ENCODE measurements around the gene ACBD6. TPM values are rescaled to one million over a fixed set of nuclear protein-coding genes. Genes with fewer than 3 reads are reported as not detected.

Gene ACBD6
- total RNA-seq, 2 experiments from 2014 or later, result 45.7 to 49.0 TPM

DNA sequence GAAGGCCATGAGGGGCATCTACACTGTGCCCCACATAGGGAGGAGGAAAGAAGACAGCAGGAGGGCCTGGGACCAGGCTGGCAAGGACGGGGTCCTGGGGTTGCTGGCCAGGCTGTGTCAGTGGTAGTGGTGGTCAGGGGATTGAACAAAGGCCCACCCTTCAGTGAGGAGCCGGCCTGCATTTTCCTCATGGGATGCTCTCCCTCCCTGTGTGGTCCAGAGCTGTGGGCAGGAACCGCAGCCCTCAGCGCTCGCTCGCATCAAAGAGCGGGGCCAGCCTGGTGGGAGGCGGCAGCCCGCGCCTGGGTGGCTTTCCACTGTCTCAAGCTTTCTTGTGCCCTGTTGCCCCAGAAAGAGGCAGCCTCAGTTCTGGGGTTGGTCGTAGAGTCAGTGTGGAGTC is 247.5 kb downstream of the ACBD6 start:
- Mint-ChIP-seq H3K4me1 (peaks cover 2% of the 10 kb centered on the region), H3K9me3 (no peaks in the 10 kb centered on the region), H3K27ac (no peak overlapping the region), H3K4me3 (no peak overlapping the region), H3K27me3 (peaks cover 42% of the 10 kb centered on the region), H3K36me3 (no peaks in the 10 kb centered on the region)
- DNase-seq, result no peak

DNA sequence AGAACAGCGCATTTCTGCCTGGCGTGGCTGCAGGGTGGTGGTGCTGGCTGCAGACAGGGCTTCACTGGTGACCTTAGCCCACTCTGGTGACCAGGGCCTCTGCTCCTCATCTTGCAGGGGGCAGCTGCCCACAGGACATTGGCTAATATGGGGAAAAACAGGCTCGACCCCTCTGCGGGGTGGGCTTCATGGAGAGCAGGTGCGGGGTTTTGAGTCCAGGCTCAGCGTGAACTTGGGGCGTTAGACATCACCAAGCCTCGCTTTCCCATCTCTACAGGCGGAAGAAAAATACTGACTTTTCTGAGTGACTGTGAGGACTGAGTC is 247.9 kb downstream of the ACBD6 start:
- Mint-ChIP-seq H3K27me3 (peaks cover 45% of the 10 kb centered on the region), H3K36me3 (no peaks in the 10 kb centered on the region), H3K4me1 (peaks cover 2% of the 10 kb centered on the region)

DNA sequence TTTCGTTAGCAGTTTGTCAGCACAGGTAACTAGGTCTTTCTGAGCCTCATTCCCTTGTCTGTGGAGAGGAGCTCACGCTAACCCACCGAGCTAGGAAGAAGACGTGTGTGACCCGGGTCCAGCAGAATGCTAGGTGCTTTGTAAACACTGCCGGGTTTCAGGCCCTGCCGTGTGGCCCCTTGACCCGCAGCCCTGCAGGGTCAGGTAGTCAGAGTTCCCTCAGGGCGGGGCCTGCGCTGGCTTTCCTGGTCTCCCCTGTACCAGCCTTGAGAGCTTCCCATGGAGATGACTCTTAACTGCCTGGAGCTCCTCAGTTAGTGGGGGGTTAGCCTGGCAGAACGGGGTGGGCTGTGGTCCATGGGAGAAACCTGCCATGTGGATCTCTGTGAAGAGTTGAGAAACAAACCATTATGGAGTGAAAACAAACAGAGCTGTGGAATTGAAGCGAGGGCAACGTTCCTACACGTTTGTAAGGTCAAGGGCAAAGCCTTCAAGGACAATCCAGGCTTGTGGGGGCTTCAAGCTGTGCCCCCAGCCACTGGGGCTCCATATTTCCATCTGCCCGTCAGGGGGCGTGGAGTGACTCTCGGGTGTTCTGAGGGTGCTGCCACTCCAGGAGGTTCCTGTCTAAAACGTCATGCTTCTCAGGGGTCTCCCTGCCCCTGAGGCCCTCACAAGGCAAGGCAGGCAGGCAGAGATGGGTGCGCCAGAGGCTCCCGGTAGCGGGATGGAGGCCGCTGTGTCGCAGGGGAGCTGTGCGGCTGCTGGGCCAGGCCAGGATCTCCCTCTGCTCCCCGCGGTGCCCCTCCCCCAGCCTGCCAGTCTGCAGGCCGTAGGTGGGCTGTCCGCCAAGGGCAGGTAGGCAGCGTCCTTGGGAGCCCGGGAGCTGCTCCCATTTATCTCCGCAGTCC is 248.5 kb downstream of the ACBD6 start:
- no peak for DNase-seq
- Mint-ChIP-seq H3K4me3 (no peak overlapping the region), H3K36me3 (no peaks in the 10 kb centered on the region), H3K27me3 (peaks cover 45% of the 10 kb centered on the region), H3K27ac (no peak overlapping the region), H3K4me1 (peaks cover 2% of the 10 kb centered on the region), H3K9me3 (no peaks in the 10 kb centered on the region)

More for the DNA sequence above, 247.9 kb downstream of the ACBD6 start:
- H3K4me3 Mint-ChIP-seq, result no peak overlapping the region
- H3K27ac Mint-ChIP-seq, result no peak overlapping the region
- DNase-seq, result no peak
- H3K9me3 Mint-ChIP-seq, result no peaks in the 10 kb centered on the region

DNA sequence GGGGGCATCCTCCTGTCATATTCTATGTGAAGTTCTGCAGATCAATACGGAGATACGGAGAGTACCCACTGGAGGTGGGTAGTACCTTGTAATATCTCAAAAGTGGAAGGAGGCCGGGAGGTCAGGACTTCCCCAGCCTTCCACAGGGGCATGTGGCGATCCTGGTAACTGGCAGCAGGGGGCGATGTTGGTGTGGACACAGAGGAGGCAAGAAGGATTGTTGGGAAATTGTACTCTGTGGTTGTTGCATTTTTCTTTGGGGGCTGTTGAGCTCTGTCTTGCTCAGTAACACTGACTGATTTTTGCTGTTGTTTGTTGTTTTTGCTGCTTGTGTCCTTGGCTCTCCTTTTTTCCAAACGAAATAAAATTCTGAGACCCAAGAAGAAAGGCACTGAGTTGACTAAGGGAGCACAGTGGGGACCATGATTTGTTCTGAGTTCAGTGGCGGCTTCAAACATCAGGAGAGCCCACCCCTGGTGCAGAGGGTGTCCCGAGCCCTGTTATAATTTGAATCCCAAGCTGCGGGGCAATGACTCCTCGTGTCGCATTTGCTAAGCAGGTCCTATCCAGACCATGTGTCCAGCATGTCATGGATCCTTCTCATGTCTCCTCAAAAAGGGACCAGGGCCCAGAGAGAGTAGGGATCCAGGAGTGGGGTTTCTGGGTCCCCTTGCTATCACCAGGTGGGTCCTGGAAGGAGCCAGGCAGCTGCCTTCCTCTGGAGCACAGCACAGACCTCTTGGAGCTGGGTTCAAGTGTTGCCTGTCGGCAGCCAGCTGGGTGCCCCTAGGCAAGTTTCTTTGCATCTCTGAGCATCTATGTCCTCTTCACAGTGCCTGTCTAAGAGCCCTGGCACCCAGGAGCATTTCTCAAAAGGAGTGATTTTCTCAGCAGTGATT is 249.5 kb downstream of the ACBD6 start:
- no peak overlapping the region for H3K27ac Mint-ChIP-seq
- H3K4me1 Mint-ChIP-seq, result peaks cover 2% of the 10 kb centered on the region
- no peaks in the 10 kb centered on the region for H3K9me3 Mint-ChIP-seq
- no peaks in the 10 kb centered on the region for H3K36me3 Mint-ChIP-seq
- DNase-seq, result peak; percentile 71
- peaks cover 48% of the 10 kb centered on the region for H3K27me3 Mint-ChIP-seq
- no peak overlapping the region for H3K4me3 Mint-ChIP-seq

DNA sequence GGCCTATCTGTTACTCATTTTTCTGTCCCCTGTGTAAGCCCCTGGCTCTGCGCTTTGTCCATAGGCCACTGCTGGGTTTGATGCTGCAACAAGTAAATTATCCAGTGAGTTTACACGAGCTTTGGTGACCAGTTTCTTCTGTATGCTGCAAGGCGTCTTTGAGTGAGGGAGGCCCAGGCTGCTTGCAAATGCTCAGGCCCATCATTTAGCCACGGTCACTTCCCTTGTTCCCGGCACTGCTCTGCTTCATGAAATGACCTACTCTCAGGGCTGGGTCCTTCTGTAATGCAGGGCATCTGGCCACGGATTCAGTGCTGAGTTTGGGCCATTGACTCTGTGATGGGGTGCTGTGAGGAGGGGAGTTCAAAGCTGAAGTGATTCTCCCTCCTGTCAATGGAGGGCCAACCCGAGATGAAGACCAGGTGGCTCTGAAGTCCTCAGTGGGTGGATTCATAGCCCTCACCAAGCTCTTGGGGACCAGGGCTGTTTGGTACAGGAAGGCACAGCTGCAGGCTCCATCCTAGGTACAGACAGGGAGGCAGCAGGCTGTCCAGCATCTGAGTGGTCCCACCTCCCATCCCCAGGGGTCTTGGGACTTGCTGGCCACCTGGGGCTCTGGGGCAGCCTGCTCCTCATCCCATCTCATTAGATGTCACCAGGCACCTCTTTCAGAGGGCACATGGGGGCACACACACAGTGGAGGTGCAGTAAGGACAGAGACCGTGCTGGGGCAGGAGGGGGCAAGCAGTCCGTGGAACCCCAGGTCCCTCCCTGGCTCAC is 250.7 kb downstream of the ACBD6 start:
- Mint-ChIP-seq H3K9me3 (no peaks in the 10 kb centered on the region), H3K27me3 (peaks cover 58% of the 10 kb centered on the region), H3K27ac (no peak overlapping the region), H3K4me3 (no peak overlapping the region), H3K36me3 (no peaks in the 10 kb centered on the region), H3K4me1 (peaks cover 2% of the 10 kb centered on the region)
- DNase-seq, result no peak

DNA sequence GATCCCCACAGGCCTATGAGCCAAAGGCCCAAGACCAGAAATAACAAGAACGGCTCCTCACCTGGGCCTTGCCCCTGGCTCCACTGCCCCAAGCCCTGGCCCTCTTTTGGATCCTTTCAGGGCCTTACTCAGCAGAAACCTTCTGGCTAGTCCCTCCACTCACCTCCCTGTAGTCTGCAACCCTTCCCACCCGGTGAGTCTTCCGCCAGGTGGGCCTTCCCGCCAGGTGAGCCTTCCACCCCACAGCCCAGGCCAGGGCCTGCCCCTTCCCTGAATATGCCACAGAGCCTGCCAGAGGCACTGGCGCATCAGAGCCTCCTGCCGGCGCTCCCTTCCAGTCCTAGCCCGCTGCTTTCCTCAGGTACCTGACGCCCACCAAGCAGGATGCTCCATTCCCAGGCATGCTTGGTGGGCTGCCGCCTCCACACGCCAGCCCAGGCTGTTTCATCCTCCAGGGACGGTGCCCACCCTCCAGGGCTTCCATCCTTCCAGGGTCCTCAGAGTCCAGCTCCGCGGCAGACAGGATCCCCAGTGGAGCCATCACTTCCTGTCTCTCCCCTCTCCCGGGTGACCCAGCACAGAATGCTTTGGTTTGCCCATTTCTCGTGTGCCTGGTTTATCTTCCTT is 251.4 kb downstream of the ACBD6 start:
- H3K27me3 Mint-ChIP-seq, result peaks cover 52% of the 10 kb centered on the region
- no peaks in the 10 kb centered on the region for H3K9me3 Mint-ChIP-seq
- H3K4me3 Mint-ChIP-seq, result no peak overlapping the region
- no peak overlapping the region for H3K27ac Mint-ChIP-seq
- H3K36me3 Mint-ChIP-seq, result no peaks in the 10 kb centered on the region
- no peak for DNase-seq
- H3K4me1 Mint-ChIP-seq, result peaks cover 2% of the 10 kb centered on the region

DNA sequence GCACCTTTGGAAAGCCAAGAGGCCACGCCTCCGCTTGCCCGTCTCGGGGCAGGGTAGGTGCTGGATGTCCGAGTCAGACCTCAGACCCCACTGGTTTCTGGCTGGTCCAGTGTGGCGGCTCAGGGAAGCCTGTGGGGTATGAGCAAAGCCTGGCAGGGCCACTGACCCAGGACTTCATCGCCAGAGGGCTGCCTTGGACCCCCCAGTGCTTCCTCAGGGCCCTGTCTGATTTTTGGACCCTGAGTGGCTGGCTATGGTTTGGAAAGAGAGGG is 251.9 kb downstream of the ACBD6 start:
- no peaks in the 10 kb centered on the region for H3K36me3 Mint-ChIP-seq
- H3K4me1 Mint-ChIP-seq, result peaks cover 2% of the 10 kb centered on the region
- no peak for DNase-seq
- no peak overlapping the region for H3K4me3 Mint-ChIP-seq
- H3K9me3 Mint-ChIP-seq, result no peaks in the 10 kb centered on the region
- peaks cover 56% of the 10 kb centered on the region for H3K27me3 Mint-ChIP-seq
- H3K27ac Mint-ChIP-seq, result no peak overlapping the region

DNA sequence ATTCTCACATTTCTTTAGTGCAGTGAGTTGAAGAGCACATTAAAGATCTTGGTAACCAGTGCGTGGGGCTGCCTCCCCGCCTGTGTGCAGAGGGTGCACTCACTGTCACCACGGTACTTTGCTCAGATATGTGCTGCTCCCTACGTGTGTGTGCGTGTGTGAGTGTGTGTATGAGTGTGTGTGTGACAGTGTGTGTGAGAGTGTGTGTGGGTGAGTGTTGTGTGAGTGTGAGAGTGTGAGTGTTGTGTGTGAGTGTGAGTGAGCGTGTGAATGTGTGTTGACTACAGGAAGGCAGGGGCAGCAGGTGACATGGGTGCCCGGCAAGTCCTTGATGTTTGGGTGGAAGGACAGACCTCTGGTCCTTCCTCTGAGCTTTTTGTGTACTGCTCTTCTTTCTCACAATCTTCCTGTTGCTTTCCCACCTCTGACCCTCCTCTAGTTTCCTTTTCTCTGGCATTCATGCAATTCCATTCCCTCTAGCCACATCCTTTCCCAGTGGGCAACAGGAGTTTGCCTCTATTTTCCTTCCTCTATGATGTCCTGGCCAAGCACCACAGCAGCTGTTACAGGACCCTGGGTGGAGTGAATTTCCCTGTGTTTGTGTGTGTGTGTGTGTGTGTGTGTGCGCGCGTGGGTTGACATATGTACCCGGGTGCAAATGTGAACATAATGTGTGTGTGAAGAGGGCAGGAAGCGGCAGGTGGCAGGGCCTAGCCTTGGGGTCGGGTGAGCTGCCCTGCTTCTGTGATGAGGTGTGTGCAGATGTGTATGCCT is 252.5 kb downstream of the ACBD6 start:
- no peaks in the 10 kb centered on the region for H3K9me3 Mint-ChIP-seq
- no peak for DNase-seq
- H3K36me3 Mint-ChIP-seq, result no peaks in the 10 kb centered on the region
- peaks cover 56% of the 10 kb centered on the region for H3K27me3 Mint-ChIP-seq
- peaks cover 2% of the 10 kb centered on the region for H3K4me1 Mint-ChIP-seq
- H3K27ac Mint-ChIP-seq, result no peak overlapping the region
- H3K4me3 Mint-ChIP-seq, result no peak overlapping the region

DNA sequence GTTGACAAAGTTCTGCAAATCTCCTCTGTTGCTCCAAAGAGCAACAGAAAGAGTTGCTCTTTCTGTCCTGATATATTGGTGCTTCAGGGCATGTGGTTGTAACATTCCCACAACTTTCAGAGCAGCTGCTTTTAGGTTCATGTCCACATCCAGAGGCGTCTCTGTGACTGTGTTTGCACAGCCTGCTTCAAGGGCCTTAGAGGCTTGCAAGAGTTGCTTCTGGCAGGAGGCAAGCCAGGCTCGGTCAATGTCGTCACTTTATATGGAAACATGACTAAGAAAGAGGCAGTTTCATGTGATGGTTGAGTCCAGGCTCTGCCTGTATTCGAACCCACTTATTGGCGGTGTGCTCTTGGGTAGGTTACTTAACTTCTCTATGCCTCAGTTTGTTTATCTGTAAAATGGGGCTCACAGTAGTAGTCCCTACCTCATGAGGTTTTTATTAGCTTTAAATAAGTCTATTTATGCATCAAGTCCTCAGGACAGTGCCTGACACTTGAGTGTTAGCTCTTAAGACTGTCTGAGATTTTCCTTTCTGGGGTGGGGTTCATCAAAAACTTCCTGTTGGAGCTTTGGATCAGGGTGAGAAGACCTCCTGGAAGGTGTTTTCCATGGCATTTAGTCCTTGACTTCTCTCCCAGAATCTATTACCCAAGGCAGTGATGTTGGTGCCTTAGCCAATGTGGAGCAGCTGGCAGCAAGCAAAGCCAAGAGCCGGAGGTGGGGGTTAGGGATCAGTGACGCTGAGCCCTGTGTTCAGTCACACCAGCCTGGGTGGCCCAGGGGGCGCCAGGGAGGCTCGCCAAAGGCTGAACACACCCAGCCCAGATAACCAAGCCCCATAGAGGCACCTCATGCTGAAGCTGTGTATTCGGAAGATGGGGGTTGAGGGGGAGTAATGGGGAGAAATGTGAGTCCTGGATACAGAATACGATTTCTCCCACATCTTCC is 253.4 kb downstream of the ACBD6 start:
- DNase-seq, result no peak
- peaks cover 2% of the 10 kb centered on the region for H3K4me1 Mint-ChIP-seq
- peaks cover 62% of the 10 kb centered on the region for H3K27me3 Mint-ChIP-seq
- H3K27ac Mint-ChIP-seq, result no peak overlapping the region
- H3K36me3 Mint-ChIP-seq, result no peaks in the 10 kb centered on the region
- no peaks in the 10 kb centered on the region for H3K9me3 Mint-ChIP-seq
- H3K4me3 Mint-ChIP-seq, result no peak overlapping the region

DNA sequence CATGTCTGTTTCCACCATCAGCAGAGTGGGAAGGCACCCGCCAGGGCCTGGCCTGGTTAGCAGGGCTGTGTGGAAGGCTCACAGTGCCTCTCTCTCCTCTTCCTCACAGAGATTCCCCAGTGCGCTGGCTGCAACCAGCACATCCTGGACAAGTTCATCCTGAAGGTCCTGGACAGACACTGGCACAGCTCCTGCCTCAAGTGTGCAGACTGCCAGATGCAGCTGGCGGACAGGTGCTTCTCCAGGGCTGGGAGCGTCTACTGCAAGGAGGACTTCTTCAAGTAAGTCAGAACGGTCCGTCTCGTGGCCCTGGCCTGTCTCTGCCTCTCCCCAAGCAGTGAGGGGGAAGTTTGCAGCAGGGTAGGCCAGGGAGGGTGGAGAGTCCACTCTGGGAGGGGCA is 254.2 kb downstream of the ACBD6 start:
- Mint-ChIP-seq H3K4me1 (peaks cover 2% of the 10 kb centered on the region), H3K27me3 (peaks cover 63% of the 10 kb centered on the region), H3K36me3 (no peaks in the 10 kb centered on the region), H3K27ac (no peak overlapping the region), H3K4me3 (no peak overlapping the region), H3K9me3 (no peaks in the 10 kb centered on the region)
- DNase-seq, result no peak

DNA sequence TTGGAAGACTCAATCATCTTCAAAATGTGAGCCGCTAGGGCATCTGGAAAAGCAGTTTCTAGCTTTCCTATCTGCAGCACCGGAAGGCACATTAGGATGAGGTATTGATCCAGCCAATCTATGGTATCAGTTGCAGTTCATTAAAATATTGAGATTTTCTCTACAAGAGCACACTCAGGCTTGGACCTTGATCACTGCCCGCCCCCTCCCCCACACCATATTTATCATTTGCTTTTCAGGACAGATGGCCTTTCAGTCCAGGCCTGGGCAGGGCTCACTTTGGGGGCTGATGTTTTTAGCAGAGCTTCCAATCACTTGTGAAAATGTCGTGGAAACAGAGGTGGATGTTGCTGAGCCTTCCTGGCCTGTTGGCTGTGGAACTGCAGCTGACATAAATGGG is 254.8 kb downstream of the ACBD6 start:
- no peak for DNase-seq
- H3K9me3 Mint-ChIP-seq, result no peaks in the 10 kb centered on the region
- H3K4me1 Mint-ChIP-seq, result peaks cover 2% of the 10 kb centered on the region
- H3K27me3 Mint-ChIP-seq, result peaks cover 62% of the 10 kb centered on the region
- H3K36me3 Mint-ChIP-seq, result no peaks in the 10 kb centered on the region
- H3K4me3 Mint-ChIP-seq, result no peak overlapping the region
- H3K27ac Mint-ChIP-seq, result no peak overlapping the region

DNA sequence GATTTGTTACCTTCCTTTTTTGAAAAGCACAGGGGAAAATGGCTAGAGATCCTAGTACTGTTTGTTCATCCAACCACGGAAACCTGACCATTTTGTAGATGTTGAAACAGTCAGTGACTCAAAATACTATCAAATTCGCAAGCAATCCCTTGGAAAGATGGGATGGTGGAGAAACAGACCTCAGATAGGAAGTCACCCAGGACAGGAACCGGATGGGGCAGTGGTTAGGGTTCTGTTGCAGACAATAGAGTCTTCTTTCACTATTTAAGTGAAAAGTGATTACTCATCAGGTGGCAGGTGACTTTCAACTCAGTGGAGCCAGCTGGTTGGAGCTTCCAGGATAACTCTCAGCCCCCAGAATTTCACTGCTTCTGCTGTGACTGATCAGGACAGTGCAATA is 255.3 kb downstream of the ACBD6 start:
- no peaks in the 10 kb centered on the region for H3K9me3 Mint-ChIP-seq
- H3K36me3 Mint-ChIP-seq, result no peaks in the 10 kb centered on the region
- H3K4me3 Mint-ChIP-seq, result no peak overlapping the region
- H3K27me3 Mint-ChIP-seq, result peaks cover 62% of the 10 kb centered on the region
- H3K4me1 Mint-ChIP-seq, result no peaks in the 10 kb centered on the region
- DNase-seq, result no peak
- no peak overlapping the region for H3K27ac Mint-ChIP-seq

DNA sequence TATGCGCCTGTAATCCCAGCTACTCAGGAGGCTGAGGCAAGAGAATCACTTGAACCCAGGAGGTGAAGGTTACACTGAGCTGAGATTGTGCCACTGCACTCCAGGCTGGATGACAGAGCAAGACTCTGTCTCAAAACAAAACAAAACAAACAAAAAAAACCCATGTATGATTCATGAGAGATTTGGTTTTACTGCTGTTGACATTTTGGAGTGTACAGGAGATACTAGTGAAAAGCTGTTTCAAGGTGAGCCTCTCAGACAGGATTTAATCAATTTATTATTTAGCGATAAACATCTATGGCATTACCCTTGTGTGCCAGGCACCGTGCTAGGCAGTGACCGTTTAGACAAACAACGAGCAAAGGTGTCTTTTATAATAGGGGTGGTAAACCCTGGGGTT is 255.8 kb downstream of the ACBD6 start:
- peaks cover 62% of the 10 kb centered on the region for H3K27me3 Mint-ChIP-seq
- H3K36me3 Mint-ChIP-seq, result no peaks in the 10 kb centered on the region
- DNase-seq, result no peak
- no peaks in the 10 kb centered on the region for H3K4me1 Mint-ChIP-seq
- H3K4me3 Mint-ChIP-seq, result no peak overlapping the region
- H3K27ac Mint-ChIP-seq, result no peak overlapping the region
- no peaks in the 10 kb centered on the region for H3K9me3 Mint-ChIP-seq

Measured in activated naive CD8-positive, alpha-beta T cell treated with anti-CD3 and anti-CD28 coated beads for 36 hours (primary cell).